ENCODE measurements around the gene KIF5A.

- TF ChIP-seq SUZ12 (IDR thresholded peaks at IDR 0.05; ENCODE audit: extremely low read depth, insufficient read depth, insufficient read length), result no peak
- TF ChIP-seq YY1 (IDR thresholded peaks at IDR 0.05; ENCODE audit: insufficient read depth, insufficient read length), result no peak
Measured at GRCh38 chr12:57577981-57578758, 28.3 kb downstream of the KIF5A start.

All from NT2/D1 (cell line).